Neural crest cell (in vitro differentiated cells): Measurements from ENCODE around the gene GPR101. TPM values are rescaled to one million over a fixed set of nuclear protein-coding genes. Genes with fewer than 3 reads are reported as not detected.

Experiments used
- DNase-seq: peaks from one replicate; pipeline ENCODE4 v3.0.0; 2021; ENCODE audit warnings: low read depth, mixed read lengths, low spot score
- H3K27ac Mint-ChIP-seq: one replicate; pipeline ENCODE4 v1.8.0; 2021; ENCODE audit warnings: mild to moderate bottlenecking, mixed read lengths; ENCODE audit not compliant: unreplicated experiment
- H3K27me3 Mint-ChIP-seq: 2 replicates; pipeline ENCODE4 v1.8.0; 2021; ENCODE audit warnings: low read depth, mild to moderate bottlenecking, mixed read lengths
- H3K36me3 Mint-ChIP-seq: 2 replicates; pipeline ENCODE4 v1.8.0; 2021; ENCODE audit warnings: low read depth, mild to moderate bottlenecking, mixed read lengths
- H3K4me1 Mint-ChIP-seq: 2 replicates; pipeline ENCODE4 v1.8.0; 2021; ENCODE audit warnings: mixed read lengths
- H3K4me3 Mint-ChIP-seq: one replicate; pipeline ENCODE4 v1.8.0; 2021; ENCODE audit warnings: mild to moderate bottlenecking, mixed read lengths
- H3K9me3 Mint-ChIP-seq: 2 replicates; pipeline ENCODE4 v1.8.0; 2021; ENCODE audit warnings: mixed read lengths
- total RNA-seq: library from RNA; stranded (reverse); gene quantifications from 2 replicates; pipeline ENCODE4 v1.2.1, GENCODE V29; 2021
- TF ChIP-seq, protein P1 (sequence below): fragments of 200-600 bp; sonication (generic); conservative IDR thresholded peaks from 2 replicates; pipeline ENCODE4 v1.5.0; 2021; ENCODE audit warnings: antibody characterized with exemption, mild to moderate bottlenecking

The GPR101 gene
- total RNA-seq, 1 donor from 2014 or later: not detected

DNA sequence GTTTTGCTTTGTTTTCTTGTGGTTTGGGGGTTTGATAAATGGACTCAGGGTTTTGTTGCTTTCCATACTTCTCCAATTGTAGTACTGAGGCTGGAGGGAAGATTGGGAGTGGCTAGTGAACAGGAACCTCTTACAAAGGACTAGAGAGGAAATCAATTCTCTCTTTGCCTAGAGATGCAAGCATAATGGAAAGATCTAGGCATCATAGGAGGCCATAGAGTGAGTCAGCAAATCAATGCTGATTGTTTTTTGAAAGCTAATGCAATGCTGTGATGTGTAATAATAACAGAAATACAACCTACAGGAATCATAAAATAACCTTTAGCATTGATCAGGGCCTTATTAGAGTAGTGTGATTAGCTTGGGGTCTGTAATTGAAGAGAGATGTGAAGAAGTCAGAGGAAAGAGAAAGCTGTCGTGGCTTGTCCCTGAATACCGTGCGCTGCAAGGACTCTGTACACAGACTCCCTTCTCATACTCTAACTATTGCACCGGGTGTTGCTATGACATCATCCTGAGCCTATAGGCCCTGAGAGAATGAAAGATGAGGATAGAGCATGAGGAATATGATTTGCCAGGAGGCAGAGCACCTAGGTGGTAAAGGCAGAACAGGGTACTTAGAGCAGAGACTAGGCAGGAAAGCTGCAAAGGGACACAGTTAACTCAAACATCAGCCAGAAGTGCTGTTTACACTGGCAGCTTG, 29.3 kb upstream of the GPR101 start:
- H3K4me1 Mint-ChIP-seq: peaks cover 8% of the 10 kb centered on the region
- no peak for DNase-seq
- H3K9me3 Mint-ChIP-seq: peaks cover 2% of the 10 kb centered on the region
- no peak overlapping the region for H3K4me3 Mint-ChIP-seq
- TF ChIP-seq, protein P1, sequence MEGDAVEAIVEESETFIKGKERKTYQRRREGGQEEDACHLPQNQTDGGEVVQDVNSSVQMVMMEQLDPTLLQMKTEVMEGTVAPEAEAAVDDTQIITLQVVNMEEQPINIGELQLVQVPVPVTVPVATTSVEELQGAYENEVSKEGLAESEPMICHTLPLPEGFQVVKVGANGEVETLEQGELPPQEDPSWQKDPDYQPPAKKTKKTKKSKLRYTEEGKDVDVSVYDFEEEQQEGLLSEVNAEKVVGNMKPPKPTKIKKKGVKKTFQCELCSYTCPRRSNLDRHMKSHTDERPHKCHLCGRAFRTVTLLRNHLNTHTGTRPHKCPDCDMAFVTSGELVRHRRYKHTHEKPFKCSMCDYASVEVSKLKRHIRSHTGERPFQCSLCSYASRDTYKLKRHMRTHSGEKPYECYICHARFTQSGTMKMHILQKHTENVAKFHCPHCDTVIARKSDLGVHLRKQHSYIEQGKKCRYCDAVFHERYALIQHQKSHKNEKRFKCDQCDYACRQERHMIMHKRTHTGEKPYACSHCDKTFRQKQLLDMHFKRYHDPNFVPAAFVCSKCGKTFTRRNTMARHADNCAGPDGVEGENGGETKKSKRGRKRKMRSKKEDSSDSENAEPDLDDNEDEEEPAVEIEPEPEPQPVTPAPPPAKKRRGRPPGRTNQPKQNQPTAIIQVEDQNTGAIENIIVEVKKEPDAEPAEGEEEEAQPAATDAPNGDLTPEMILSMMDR: no peak
- H3K27ac Mint-ChIP-seq: no peak overlapping the region
- no peaks in the 10 kb centered on the region for H3K27me3 Mint-ChIP-seq
- H3K36me3 Mint-ChIP-seq: no peaks in the 10 kb centered on the region

- Mint-ChIP-seq H3K9me3 (peaks cover 2% of the 10 kb centered on the region), H3K27me3 (peaks cover 18% of the 10 kb centered on the region)
- TF ChIP-seq, protein P1: no peak
These were observed 24.7 kb upstream of the GPR101 start for GRCh38 chrX:137058339-137059127.

GRCh38 chrX:137052643-137053235, 18.9 kb upstream of the GPR101 start:
- peak overlapping the region; percentile 93 for H3K4me3 Mint-ChIP-seq
- peaks cover 5% of the 10 kb centered on the region for H3K9me3 Mint-ChIP-seq
- H3K36me3 Mint-ChIP-seq: peaks cover 5% of the 10 kb centered on the region
- H3K27ac Mint-ChIP-seq: no peak overlapping the region
- TF ChIP-seq, protein P1: peak; percentile 18
- peaks cover 66% of the 10 kb centered on the region for H3K27me3 Mint-ChIP-seq
- DNase-seq: no peak
- peaks cover 7% of the 10 kb centered on the region for H3K4me1 Mint-ChIP-seq

More at GRCh38 chrX:137058339-137059127, 24.7 kb upstream of the GPR101 start:
- H3K4me3 Mint-ChIP-seq: no peak overlapping the region
- H3K36me3 Mint-ChIP-seq: no peaks in the 10 kb centered on the region
- no peak overlapping the region for H3K27ac Mint-ChIP-seq
- H3K4me1 Mint-ChIP-seq: peaks cover 8% of the 10 kb centered on the region
- DNase-seq: no peak

GRCh38 chrX:137051978-137052642, 18.3 kb upstream of the GPR101 start:
- TF ChIP-seq, protein P1: peak; percentile 82
- peaks cover 67% of the 10 kb centered on the region for H3K27me3 Mint-ChIP-seq
- peaks cover 5% of the 10 kb centered on the region for H3K36me3 Mint-ChIP-seq
- H3K4me1 Mint-ChIP-seq: peaks cover 7% of the 10 kb centered on the region
- peak; percentile 78 for DNase-seq
- H3K4me3 Mint-ChIP-seq: peak overlapping the region; percentile 93
- peaks cover 6% of the 10 kb centered on the region for H3K9me3 Mint-ChIP-seq
- no peak overlapping the region for H3K27ac Mint-ChIP-seq

DNA sequence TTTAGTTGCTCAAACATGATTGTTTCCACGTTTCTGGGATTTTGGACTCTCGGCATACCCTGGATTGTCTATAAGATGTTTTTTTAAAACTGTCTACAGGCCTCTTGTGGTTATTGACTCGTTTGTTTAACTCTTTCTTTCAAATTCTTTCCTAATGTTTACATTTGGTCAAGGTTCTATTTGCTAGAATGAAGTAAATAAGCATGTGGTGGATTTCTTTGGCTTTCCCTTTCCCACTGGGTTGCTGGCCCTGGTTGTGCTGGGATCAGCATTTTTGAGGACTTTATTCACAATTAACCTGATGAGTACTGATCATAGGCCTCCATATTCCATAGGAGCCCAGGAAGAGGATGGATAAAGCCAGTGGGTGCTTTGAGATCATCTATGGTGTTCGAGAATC, 11.1 kb upstream of the GPR101 start:
- H3K36me3 Mint-ChIP-seq: peaks cover 5% of the 10 kb centered on the region
- DNase-seq: no peak
- no peaks in the 10 kb centered on the region for H3K4me1 Mint-ChIP-seq
- no peak overlapping the region for H3K27ac Mint-ChIP-seq
- peaks cover 23% of the 10 kb centered on the region for H3K27me3 Mint-ChIP-seq
- TF ChIP-seq, protein P1: no peak
- H3K9me3 Mint-ChIP-seq: peaks cover 12% of the 10 kb centered on the region
- no peak overlapping the region for H3K4me3 Mint-ChIP-seq
